GM19463 (cell line): Measurements from ENCODE around the gene LYZL6.
"Not testable (repeated sequence)": the region's sequence is repeated elsewhere in the genome, so short reads cannot be mapped to it uniquely, and the experiment has no call there.

Experiments used
- ATAC-seq: cut with Tn5 transposase; IDR thresholded peaks from one replicate; pipeline ENCODE4 v1.9.1; 2021; ENCODE audit warnings: mild to moderate bottlenecking, moderate library complexity; ENCODE audit not compliant: unreplicated experiment

The LYZL6 gene

DNA sequence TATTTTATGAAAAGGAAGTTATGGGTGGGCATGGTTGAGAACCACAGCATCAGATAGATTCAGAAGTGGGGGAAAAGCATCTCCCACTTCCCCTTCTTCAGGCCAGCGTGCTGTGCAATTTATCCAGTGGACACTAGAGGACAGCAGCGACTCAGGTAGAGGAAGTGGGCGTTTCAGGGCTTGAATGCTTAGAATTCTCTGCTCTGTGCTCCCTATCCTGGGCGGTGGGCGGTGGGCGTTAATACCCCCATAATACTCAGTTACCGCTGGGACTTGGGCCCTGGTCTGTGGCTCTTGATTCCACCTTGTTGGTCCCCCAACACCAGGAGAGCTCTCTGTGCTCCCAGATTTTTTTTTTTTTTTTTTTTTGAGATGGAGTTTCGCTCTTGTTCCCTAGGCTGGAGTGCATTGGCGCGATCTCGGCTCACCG is 3.7 kb upstream of the LYZL6 start:
- ATAC-seq = no peak

DNA sequence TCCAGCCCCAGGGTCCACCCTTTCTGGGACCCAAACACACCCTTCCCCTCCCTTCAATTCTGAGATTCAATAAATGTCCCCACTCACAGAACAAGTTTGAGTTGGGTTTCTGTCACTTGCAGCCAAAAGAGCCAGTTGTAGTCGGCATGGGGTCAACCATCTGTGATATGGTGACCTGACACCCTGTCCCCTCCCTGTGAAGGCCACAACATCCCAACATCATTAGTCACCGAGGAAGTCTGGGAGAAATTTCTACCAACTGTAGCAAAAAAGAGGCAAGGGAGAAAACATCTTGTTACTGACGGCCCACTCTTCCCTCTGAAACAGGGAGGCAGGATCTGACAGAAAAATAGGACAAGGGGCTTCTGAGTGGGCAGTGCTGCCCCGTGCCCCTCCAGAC is 638 bp upstream of the LYZL6 start:
- no peak for ATAC-seq

DNA sequence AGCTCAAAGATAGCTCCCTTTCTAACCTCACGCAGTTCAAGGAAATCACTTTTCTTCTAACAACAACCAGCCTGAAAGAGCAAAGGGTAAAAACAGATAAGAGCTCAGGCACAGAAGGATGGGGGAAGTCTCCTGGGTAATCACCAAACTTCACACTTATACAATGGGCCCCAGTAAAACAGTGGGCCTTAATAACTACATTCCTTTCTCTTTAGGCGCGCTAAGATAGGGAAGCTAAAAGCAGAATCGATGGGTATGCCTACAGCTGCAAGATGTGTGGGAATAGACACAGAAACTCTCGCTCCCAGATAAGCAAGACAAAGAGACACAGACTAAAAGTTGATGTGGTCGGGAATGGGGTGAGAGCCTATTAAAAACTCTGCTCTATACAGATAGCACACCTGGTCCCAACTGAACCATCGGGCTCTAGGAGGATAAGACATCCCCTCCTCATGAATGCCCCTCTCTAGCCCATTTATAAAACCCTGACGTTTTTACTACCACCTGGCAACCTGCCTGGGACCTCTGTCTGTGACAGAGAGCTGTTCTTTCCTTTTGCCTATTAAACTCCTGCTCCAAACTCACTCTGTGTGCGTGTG is 826 bp downstream of the LYZL6 start:
- ATAC-seq = no peak

DNA sequence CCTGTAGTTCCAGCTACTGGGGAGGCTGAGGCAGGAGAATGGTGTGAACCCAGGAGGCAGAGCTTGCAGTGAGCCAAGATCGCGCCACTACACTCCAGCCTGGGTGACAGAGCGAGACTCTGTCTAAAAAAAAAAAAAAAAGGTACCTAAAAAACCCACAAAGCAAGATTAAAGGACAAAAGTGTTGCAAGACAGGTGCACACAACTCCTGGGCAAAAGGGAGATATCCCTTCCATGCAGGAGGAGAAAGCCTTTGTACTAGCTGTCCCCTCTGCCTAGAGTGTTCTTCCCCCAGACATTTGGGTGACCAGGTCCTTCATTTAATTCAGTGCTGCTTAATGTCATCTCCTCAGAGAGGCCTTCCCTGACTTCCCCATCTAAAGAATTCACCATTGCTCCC is 5.0 kb downstream of the LYZL6 start:
- not testable (repeated sequence) for ATAC-seq

DNA sequence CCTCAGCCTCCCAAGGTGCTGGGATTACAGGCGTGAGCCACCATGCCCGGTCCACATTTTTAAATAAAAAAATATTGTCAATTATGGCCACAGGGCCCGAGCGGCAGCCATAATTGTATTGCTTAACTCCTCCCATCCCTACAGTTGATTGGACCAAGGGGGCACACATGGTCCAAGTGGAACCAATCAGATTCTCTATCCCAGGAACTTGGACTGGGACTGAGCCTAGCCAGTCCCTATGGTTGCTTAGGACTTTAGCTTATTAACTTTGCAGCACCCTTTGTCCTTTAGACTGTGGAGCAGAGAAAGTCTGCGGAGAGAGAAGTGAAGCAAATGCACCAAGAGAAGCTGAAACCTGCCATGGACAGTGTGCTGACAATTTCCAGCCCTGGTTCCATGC is 7.5 kb downstream of the LYZL6 start:
- no peak for ATAC-seq

DNA sequence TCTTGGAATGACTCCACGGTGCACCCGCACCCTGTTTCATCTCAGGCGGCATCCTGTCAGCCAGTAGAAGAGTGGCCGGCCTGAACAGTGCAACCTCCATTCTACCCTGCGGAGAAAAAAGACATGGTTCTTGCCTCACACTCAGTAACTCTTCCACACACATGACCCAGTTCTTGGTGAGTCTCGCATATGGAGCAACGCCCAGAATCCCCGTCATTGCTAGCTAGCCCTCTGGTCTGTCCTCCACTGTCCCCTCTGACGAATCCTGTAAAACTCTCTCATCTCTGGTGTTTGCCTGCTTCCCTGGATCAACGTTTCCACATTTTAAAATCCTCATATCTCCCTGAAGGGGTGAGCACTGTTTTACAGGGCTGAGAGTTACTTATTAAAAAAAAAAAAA is 8.8 kb downstream of the LYZL6 start:
- no peak for ATAC-seq

DNA sequence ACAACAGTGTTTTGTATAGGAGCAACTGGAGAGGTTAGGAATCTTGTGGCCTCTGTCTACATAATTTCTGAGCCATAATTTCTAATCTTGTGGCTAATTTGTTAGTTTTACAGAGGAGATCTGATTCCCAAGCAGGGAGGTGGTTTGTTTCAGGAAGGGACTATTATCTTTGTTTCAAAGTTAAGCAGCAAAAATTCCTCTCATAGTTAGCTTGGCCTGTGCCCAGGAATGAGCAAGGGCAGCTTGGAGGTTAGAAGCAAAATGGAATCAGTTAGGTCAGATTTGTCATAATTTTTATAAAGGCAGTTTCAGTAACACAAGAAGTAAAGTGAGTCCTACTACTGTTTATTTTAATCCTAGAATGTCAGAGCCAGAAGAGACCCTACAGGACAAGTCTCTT is 10.9 kb downstream of the LYZL6 start:
- no peak for ATAC-seq

DNA sequence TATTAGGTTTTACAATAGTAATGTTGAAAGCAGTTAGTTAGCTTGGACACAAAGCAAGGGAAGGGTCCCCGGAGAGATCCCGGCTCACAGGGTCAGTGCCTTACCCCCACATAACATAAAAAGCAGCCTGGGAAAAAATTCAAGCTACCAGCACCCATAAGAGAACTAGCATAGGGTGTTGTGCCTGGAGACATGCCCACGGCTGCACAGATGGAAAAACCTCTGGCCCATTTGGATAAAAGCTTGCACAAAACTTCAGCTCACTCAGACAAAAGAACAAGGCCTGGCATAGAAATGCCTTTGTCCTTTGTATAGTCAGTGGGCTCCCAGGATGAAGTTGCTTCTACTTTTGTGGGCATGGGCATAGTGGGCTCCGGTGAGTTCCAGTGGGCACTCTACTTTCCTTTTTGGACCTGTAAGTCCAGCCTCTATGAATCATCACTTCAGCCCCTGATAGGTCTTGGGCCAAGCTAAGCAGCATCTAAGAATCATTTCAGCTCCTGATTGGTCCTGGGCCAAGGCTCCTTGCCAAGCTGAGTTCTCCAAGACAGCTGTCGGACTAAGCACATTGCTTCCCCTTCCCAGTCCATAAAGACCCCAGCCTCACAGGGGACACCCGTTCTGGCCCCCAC is 11.6 kb downstream of the LYZL6 start:
- no peak for ATAC-seq

DNA sequence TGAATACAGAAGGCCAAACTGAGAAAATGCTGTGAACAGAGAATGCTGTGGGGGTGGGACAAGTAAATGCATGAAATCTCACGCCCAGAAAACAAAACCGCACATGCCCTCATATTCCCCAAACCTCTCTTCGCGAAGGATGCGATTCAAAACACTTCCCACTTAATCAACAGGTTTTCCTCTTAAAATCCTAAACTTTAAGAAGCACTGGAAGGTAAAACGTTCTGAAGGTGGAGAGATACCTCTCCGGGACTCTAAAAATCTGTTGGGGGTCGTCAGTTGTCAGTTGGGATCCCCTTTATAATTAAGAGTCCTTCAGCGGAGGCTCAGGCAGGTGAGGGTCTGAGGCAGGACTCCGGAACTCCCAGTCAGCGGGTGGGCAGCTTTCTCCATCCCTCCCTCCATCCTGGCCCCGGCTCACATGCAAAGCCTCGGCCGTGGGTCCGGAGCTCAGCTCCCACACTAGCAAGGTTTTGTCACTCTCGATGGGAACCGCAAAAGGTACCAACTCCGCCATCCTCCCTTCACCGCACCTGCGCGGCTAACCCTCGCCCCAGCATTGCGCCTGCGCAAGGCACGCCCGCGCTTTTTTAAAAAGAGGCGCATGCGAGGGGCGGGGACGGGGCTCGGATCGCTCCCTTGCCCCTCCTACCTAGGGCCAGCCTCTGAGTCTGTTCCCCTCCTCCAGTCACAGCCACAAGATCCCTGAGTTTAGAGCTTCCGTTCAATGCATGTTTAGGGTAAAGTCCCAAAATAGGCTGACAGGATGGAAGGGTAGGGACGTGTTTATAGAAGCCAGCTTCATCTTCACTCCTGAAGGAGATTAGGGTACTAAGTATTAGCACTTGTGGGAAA is 13.1 kb downstream of the LYZL6 start, which contains the start of gene RDM1:
Gene RDM1, minus strand, starts transcription at position 563 of the 855 bp plus-strand sequence. Its CDS starts 46 bp downstream, at position 517.
- peak; percentile 60 for ATAC-seq

DNA sequence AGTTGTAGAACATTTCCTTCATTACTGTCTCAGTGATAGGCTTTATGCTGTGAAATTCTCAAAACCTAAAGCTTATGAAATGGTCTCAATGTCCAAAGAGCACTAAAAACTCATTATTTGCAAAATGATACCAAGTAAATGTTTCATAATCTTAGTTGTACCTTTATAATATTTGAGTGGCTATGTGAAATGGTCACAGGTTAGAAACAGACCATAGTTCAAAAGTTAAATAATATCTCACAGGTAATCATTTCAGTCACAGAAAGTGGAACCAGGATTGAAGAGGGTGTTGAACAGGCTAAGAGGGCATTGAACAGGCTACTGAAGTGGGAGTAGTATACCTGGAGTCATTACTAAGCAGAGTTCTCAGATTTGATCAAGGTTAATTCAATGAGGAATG is 15.8 kb downstream of the LYZL6 start:
- ATAC-seq = no peak

DNA sequence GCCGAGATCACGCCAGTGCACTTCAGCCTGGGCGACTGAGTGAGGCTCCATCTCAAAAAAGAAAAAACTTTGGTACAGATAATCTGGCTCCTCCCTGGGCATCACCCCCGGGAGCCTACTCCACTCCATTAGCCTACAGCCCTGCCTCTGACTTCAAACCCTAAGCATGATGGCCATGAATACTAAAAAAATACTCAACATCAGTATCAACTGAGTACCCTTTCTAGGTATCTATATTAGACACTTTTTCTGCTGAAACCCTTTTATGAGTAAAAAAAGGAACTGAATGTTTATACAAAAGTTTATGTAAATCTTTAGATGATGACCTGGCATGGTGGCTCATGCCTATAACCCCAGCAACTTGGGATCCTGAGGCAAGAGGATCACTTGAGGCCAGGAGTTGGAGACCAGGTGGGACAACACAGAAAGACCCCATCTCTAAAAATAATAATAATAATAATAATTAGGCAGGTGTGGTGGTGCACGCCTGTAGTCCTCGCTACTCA is 19.9 kb downstream of the LYZL6 start:
- ATAC-seq = no peak

DNA sequence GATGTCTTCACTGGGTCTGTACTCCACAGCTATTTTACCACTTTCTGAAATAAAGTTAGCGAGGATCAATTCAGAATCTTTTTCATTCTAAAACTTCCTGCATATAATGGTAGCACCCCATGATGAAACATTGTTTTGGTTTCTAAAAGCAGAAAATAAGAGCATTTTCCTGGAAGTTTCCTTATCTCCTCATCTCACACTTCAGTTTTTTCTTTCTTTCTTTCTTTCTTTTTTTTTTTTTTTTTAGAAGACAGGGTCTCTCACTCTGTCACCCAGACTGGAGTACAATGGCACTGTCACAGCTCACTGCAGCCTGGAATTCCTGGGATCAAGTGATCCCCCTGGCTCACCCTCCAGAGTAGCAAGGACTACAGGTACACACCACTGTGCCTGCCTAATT is 23.3 kb downstream of the LYZL6 start:
- no peak for ATAC-seq

DNA sequence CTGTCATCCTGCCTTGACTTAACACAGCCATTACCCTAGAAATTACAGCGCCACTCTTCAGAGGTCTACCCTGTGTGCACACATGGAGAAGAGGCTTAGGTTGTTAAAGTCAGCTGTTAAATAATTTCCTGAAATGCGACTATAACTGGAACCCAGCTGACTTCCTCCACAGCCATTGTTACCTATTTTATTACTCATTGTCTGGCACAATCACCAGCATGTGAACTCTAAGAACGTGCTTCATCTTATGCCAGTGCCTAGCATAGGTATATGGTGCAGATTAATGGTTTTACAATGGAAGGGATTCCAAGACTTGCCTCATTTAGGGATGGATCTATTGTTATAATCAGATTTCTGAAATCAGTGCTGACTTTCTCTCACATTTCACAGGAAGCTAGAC is 24.8 kb downstream of the LYZL6 start:
- ATAC-seq = no peak

DNA sequence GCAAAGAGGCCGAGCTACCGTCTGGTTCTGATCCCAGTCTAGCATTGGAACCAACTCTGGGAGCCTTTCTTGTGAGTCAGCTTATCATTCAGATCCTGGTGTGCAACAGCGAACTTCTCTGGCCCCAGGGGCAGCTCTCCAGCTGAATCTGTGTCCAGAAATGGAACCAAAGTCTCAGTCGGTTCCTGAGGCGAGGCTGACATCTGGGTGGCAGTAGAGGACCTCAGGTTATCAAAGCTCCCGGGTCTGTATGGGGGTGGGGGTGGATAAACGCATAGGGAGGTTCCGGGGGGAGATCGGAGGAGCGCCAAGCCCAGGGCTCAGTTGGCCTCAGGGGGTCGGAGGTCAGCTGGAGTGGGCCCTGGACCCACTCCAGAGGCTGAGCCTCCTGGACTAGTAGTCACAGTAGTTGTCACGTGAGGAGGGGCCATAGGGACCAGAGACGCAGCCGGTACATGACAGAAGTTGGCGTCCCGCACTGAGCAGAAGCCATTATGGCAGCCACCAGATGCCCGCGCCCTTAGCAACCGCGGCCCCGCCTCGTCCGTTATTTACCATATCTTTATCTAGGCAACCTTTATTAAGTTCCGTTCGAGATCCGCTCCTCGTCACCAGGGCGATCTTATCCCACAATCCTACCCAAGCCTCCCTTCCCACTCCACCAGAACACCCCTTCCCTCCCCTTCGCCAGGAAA is 25.8 kb downstream of the LYZL6 start:
- ATAC-seq = no peak

DNA sequence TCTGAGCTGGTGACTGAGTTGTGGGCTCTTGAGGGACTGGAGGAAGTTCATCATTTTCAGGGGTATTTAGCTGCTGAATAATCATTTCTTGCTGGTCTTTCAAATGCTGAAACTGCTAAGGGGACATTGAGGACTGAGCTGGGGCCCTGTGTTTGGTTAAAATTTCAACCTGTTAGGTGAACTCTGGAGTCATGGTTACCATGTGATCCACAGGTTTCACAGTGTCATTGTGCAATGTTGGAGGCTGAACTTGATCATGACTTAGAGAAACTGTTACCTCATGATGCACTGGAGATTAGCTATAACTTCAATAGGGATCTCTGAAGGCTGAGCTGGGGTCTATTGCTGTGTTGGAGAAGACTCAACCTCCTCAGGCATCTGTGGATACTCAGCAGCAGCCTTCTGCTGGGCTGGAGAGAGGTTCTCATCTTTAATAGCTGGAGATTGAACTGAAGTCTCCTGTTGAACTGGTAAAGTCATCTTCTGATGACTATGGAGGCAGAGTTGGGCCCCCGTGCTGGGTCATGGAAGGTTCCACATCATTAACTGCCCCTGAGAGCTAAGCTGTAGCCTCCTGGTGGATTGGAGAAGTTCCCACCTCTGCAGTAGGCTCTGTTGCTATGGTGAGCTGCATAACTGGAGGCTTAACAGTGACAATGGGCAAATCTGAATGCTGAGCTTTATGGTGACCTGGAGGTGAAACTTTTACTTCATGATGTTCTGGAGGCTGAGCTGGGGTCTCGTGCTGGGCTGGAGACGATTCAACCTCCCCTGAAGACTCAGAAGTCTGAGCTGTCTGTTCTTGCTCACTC is 28.2 kb downstream of the LYZL6 start:
- ATAC-seq = no peak

DNA sequence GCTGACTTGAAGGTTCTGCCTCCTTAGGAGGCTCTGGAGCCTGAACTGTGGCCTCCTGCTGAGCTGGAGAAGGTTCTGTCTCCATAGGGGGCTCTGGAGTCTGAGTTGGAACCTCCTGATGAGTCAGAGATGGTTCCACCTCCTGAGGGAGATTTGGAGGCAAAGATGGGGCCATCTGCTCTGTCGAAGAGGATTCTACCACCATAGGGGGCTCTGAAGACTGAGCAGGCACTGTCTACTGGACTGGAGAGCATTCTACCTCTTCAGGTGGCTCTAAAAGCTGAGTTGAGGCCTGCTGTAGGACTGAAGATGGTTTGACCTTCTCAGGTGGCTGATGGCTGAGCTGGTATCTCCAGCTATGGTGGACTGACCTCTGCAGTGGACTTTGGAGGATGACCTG is 29.2 kb downstream of the LYZL6 start:
- ATAC-seq = no peak

DNA sequence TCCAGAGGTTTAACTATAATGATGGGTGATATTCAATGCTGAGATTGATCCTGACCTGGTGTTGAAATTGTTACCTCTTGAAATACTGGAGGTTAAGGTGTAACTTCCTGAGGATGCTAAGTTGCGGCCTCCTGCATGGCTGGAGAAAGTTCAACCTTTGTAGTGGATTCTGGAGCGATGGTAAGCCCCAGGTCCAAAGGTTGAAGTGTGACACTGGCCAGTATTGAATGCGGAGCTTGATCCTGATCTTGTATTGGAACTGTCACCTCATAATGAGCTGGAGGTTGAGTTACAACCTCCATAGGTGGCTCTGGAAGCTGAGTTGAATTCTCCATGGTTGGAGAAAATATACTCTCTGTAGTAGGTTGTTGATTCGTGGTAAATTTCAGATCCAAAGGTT is 29.9 kb downstream of the LYZL6 start:
- ATAC-seq = no peak

DNA sequence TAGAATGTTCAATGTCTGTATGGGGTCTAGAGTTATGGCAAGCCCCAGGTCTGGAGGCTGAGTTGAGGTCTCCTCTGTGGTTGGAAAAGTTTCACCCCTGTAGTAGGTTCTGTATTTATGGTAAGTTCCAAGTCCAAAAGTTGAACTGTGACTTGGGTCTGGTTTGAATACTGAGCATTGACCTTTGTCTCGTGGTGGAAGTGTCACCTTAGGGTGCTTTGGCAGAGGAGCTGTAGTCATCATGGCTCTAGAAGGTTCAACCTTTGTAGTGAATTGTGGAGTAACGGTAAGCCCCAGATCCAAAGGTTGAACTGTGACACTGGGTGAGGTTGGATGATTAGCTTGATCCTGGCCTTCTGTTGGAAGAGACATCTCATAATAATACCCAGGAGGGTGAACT is 30.6 kb downstream of the LYZL6 start:
- ATAC-seq = no peak

DNA sequence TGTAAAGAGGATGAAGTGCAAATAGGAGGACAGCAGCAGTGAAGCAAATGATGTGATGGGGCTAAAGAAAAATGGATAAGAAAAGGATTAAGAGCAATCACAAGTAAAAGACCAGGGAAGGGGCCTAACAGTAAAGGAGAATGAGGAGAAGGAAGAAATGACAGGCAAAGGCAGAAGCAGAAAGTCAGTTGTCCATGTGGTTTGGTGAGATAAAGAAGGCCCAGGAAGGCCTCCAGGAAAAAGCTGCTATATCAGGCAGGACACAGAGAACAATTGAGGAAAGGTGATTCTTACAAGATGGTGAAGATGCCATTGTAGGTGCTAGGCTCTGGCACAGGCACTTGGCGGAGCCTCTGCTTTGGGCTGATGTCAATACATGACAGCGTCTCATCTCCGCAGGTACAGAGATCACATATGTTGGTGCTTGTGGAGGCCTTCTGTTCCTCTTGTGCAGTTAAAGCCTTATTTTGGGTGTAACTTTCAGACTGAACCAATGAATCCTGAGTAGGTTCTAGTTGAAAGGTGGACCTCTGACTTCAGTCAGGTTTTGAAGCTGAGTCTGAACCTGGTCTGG is 31.1 kb downstream of the LYZL6 start:
- ATAC-seq = no peak

DNA sequence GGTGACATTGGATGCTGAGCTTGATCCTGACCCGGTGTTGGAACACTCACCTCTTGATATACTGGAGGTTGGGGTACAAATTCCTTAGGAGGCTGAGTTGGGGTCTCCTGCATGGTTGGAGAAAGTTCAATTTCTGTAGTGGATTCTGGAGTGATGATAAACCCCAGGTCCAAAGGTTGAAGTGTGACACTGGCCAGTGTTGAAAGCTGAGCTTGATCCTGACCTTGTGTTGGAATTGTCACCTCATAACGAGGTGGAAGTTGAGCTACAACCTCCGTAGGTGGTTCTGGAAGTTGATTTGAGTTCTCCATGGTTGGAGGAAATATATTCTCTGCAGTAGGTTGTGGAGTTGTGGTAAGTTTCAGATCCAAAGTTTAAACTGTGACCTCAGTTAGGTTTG is 34.1 kb downstream of the LYZL6 start:
- ATAC-seq = no peak
